DND-41 (cell line): ENCODE data around the gene FUBP1.

Experiments used
- ATAC-seq: fragments of 200-7000 bp; cut with Tn5 transposase; 3 replicates; pipeline ENCODE4 v1.9.1; 2021; ENCODE audit warnings: low read depth; ENCODE audit not compliant: insufficient read depth
- DNase-seq: peaks from one replicate; pipeline ENCODE4 v3.0.0-alpha.2; 2020
- H2AFZ ChIP-seq: 2 replicates; pipeline ENCODE4 v1.6.0; 2012; ENCODE audit warnings: low read depth, low read length
- H3K27ac ChIP-seq: 2 replicates; pipeline ENCODE4 v1.5.1; 2012; ENCODE audit warnings: low read length, inconsistent platforms
- H3K27me3 ChIP-seq: fragments of 200-600 bp; sonication (generic); 2 replicates; pipeline ENCODE4 v1.6.0; 2012; ENCODE audit warnings: low read length, mild to moderate bottlenecking, inconsistent platforms; ENCODE audit not compliant: insufficient read depth, poor library complexity
- H3K36me3 ChIP-seq: 2 replicates; pipeline ENCODE4 v1.5.1; 2012; ENCODE audit warnings: low read length, inconsistent platforms; ENCODE audit not compliant: insufficient read depth
- H3K4me1 ChIP-seq: 2 replicates; pipeline ENCODE4 v1.5.1; 2012; ENCODE audit warnings: mild to moderate bottlenecking, low read length; ENCODE audit not compliant: insufficient read depth
- H3K4me2 ChIP-seq: 2 replicates; pipeline ENCODE4 v1.6.0; 2012; ENCODE audit warnings: mild to moderate bottlenecking, moderate library complexity, low read length, inconsistent platforms; ENCODE audit not compliant: insufficient read depth
- H3K4me3 ChIP-seq, 2 experiments: fragments of 200-600 bp in 1 of 2; shearing (Covaris generic) in 1 of 2; 2 replicates each; pipeline ENCODE4 v1.5.1; 2012 to 2016; ENCODE audit warnings: inconsistent platforms in 2 of 2, low read length in 2 of 2, mild to moderate bottlenecking in 2 of 2, low read depth in 1 of 2, moderate library complexity in 1 of 2
- H3K79me2 ChIP-seq: 2 replicates; pipeline ENCODE4 v1.6.0; 2012; ENCODE audit warnings: low read length, inconsistent platforms; ENCODE audit not compliant: insufficient read depth
- H3K9ac ChIP-seq: 2 replicates; pipeline ENCODE4 v1.6.0; 2012; ENCODE audit warnings: low read depth, mild to moderate bottlenecking, inconsistent platforms, low read length, moderate library complexity
- H3K9me3 ChIP-seq: 2 replicates; pipeline ENCODE4 v1.5.1; 2012; ENCODE audit warnings: low read length, moderate library complexity, mild to moderate bottlenecking, inconsistent platforms; ENCODE audit not compliant: insufficient read depth, severe bottlenecking
- H4K20me1 ChIP-seq: 2 replicates; pipeline ENCODE4 v1.6.0; 2012; ENCODE audit warnings: low read length; ENCODE audit not compliant: insufficient read depth
- EZH2 ChIP-seq: IDR thresholded peaks from 3 replicates; pipeline ENCODE4 v1.6.1; 2012; ENCODE audit warnings: borderline replicate concordance, low read depth, mild to moderate bottlenecking, moderate library complexity, low read length, inconsistent platforms; ENCODE audit not compliant: severe bottlenecking
- TF ChIP-seq, protein P1 (sequence below): IDR thresholded peaks from 2 replicates; pipeline ENCODE4 v1.5.1; 2012; ENCODE audit warnings: borderline replicate concordance, low read length, moderate library complexity, mild to moderate bottlenecking; ENCODE audit not compliant: poor library complexity, severe bottlenecking; ENCODE audit errors: extremely low read depth

FUBP1 gene

DNA sequence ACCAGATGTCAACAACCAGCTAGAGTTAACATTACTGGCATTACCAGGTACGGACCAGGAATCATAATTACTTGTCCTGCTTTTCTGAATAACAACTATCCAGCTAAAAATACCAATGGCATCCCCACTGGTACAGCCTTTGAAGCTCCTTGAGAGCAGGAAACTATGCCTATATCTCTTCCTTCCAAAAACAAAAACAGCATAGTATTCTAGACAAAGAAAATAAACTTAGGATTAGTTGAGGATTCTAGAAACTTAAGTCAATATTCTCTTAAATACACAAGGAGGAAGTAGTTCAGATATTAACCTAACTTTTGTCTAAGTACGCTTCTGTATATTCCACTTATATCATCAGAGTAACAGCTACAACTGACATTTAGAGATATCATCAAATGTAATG, 3.0 kb downstream of the FUBP1 start:
- no peak overlapping the region for H2AFZ ChIP-seq
- ATAC-seq (no peak), DNase-seq (no peak)
- peaks cover 66% of the 10 kb centered on the region for H4K20me1 ChIP-seq
- H3K79me2 ChIP-seq, result peaks cover 98% of the 10 kb centered on the region
- no peaks in the 10 kb centered on the region for H3K27me3 ChIP-seq
- H3K4me2 ChIP-seq, result peak overlapping the region; percentile 78
- peaks cover 58% of the 10 kb centered on the region for H3K4me1 ChIP-seq
- peak overlapping the region; percentile 20; the same call in 1 of the 2 replicates for H3K27ac ChIP-seq
- H3K9ac ChIP-seq, result peak overlapping the region; percentile 74
- peak overlapping the region; percentile 56 to 65; a peak in 2 of 4 replicates for H3K4me3 ChIP-seq
- H3K36me3 ChIP-seq, result peaks cover 58% of the 10 kb centered on the region
- no peak for TF ChIP-seq EZH2
- TF ChIP-seq, protein P1, sequence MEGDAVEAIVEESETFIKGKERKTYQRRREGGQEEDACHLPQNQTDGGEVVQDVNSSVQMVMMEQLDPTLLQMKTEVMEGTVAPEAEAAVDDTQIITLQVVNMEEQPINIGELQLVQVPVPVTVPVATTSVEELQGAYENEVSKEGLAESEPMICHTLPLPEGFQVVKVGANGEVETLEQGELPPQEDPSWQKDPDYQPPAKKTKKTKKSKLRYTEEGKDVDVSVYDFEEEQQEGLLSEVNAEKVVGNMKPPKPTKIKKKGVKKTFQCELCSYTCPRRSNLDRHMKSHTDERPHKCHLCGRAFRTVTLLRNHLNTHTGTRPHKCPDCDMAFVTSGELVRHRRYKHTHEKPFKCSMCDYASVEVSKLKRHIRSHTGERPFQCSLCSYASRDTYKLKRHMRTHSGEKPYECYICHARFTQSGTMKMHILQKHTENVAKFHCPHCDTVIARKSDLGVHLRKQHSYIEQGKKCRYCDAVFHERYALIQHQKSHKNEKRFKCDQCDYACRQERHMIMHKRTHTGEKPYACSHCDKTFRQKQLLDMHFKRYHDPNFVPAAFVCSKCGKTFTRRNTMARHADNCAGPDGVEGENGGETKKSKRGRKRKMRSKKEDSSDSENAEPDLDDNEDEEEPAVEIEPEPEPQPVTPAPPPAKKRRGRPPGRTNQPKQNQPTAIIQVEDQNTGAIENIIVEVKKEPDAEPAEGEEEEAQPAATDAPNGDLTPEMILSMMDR, result no peak
- H3K9me3 ChIP-seq, result no peaks in the 10 kb centered on the region

DNA sequence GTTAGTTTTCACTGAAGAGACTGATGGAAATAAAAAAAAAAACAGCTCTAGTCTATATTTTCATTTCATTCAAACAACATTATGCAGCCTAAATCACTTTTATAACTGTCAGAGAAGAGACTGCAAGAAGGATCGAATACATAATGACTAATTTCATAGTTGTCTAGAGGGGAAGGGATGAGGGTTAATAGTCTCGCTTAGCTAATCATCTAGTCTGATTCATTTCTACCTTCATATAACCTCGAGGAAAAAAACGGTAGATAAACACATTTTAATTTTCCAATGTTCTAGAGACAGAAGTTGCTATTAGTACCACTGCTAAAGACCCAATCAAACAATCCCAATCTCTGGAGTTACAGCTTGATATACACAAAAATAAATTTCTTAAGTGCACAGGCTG, 3.5 kb downstream of the FUBP1 start:
- Histone ChIP-seq H3K9ac (peak overlapping the region; percentile 74; the same call in 1 of the 2 replicates), H3K4me1 (peaks cover 52% of the 10 kb centered on the region), H3K9me3 (no peaks in the 10 kb centered on the region), H3K4me3 (peak overlapping the region in 1 of 2 experiments; percentile 65; a peak in 2 of 4 replicates), H3K4me2 (peak overlapping the region; percentile 78), H2AFZ (no peak overlapping the region), H3K79me2 (peaks cover 98% of the 10 kb centered on the region), H4K20me1 (peaks cover 71% of the 10 kb centered on the region), H3K27ac (peak overlapping the region; percentile 20; the same call in 1 of the 2 replicates), H3K27me3 (no peaks in the 10 kb centered on the region), H3K36me3 (peaks cover 63% of the 10 kb centered on the region)
- ATAC-seq (no peak), DNase-seq (no peak)
- TF ChIP-seq, protein P1, result no peak
- no peak for TF ChIP-seq EZH2

DNA sequence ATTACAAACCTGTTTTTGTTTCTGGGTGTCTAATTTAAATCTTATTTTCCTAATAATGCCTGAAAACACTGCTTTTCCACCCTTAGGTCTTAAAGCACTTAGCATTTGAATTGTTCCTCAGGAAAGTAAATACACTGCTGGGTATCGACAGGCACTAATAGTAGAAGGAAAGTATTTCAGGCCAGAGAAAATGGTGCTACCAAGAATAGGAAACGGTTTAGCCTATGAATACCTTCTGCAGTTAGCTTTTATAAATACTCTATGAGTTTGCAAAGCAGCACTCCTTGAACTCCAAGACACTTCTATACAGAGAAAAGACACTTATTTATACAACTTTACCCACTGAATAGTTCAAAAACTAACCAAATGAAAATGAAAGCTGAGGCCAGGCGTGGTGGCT, 6.8 kb downstream of the FUBP1 start:
- H4K20me1 ChIP-seq, result peaks cover 84% of the 10 kb centered on the region
- peaks cover 87% of the 10 kb centered on the region for H3K36me3 ChIP-seq
- no peak for TF ChIP-seq EZH2
- TF ChIP-seq, protein P1, result no peak

More for the DNA sequence above, 6.8 kb downstream of the FUBP1 start:
- H3K4me2 ChIP-seq, result peak overlapping the region; percentile 38; the same call in 1 of the 2 replicates
- H3K9ac ChIP-seq, result no peak overlapping the region
- H3K4me3 ChIP-seq, result no peak overlapping the region
- H3K27ac ChIP-seq, result no peak overlapping the region
- H3K4me1 ChIP-seq, result peaks cover 42% of the 10 kb centered on the region
- no peaks in the 10 kb centered on the region for H3K27me3 ChIP-seq
- DNase-seq, result no peak
- no peaks in the 10 kb centered on the region for H3K9me3 ChIP-seq
- no peak for ATAC-seq
- H3K79me2 ChIP-seq, result peaks cover 100% of the 10 kb centered on the region
- H2AFZ ChIP-seq, result no peak overlapping the region
